NCI-H1694 treated with DMSO at 0.1 percent for 48 hours (cell line): ENCODE measurements around the gene SLAMF7.
"Not testable (repeated sequence)": the region's sequence is repeated elsewhere in the genome, so short reads cannot be mapped to it uniquely, and the experiment has no call there.

Source experiments
- DNase-seq: peaks from one replicate; lab custom pipeline; 2025; lab: John Stamatoyannopoulos, UW

The SLAMF7 gene

GRCh38 chr1:160739098-160739511 is at the start of gene SLAMF7:
SLAMF7 (plus strand) TSS chr1:160739247; CDS start chr1:160739302, 55 bp downstream.
- no peak for DNase-seq

- not testable (repeated sequence) for DNase-seq
These were observed 46.7 kb upstream of the SLAMF7 start for GRCh38 chr1:160692390-160692789.

GRCh38 chr1:160702100-160702499 is 36.9 kb upstream of the SLAMF7 start:
- DNase-seq = no peak

DNA sequence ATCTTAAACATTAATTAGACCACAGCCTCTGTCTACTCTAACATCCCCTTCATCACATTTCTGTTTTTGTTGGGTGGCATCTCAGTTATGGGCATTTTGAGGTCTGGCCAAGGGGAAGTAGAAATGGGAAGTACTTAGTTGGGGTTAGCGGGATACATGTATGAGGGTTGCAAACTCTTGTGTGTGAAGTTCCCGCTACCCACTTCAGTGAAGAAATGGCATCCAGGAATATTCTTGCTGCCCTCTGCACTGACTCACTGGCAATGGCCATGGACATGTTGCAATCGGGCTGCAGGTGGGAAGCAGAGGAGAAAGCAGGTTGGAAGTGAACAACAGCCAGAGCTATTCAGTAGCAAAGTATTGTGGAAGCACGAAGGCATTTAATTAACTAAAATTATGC is 34.8 kb upstream of the SLAMF7 start:
- no peak for DNase-seq

GRCh38 chr1:160705212-160705621 is 33.8 kb upstream of the SLAMF7 start:
- not testable (repeated sequence) for DNase-seq

DNA sequence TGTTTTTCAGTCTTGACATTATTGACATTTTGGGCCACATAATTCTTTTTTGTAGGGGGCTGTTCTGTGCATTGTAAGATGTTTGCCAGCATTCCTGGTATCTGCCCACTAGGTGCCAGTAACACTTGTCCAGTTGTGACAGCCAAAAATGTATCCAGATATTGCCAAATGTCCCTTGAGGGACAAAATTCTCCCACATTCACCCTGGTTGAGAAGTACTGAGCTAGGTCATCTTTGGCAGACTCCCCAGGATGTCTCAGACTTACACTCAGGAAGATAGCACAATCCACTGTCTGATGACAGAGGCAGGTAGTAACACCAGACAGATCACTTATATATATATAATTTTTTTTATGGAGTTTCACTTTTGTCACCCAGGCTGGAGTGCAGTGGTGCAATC is 33.3 kb upstream of the SLAMF7 start:
- no peak for DNase-seq

DNA sequence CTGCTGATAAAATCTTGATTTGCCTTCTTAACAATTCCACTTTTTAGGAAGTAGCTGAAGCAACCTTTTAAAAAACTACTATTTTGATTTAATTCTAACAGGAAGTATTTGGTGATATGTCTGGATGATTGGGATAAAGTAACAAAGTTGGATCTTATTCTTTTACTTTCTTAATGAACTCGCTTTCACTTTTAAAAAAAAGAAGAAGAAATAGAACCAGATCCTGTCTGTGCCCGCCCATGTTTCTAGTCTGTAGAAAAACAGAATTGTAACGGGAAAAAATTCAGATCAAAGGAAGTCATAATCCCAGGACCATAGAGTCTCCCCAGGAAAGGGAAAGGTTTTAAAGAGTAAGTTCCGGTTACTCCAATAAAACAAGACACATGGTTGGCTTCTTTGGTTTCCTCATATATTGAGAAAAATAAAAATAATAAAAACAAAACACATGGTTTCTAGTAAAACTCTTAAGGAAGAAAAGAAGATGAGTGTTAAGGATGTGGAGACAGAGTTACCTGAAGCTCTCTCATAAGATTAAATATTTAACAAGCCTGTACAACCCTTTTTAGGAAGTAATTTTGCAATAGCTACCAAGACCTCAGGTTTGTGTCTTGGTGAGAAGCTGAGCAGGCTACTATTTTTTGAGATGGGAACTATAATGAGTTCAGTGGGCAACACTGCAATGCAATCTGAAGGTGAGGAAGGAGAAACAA is 32.4 kb upstream of the SLAMF7 start:
- DNase-seq = no peak

GRCh38 chr1:160707236-160708064 is 31.6 kb upstream of the SLAMF7 start:
- DNase-seq = no peak

GRCh38 chr1:160708118-160708517 is 30.9 kb upstream of the SLAMF7 start:
- no peak for DNase-seq

DNA sequence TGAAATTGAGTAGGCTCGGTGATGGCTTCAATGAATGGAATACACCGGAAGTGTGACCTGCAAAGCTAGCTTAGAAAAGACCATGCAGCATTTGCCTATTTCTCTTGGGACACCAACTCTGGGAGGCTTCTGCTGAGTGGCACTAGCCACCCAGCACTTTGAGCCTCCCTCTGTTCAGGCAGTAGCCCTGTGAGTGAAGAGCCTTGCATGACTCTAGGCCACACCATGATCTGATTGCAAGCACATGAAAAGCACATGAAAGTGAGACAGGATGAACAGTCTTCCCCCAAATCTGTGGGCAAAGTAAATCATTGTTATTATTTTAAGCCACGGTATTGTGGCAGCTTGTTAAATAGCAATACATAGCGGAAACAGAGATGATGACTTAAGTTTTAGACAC is 30.2 kb upstream of the SLAMF7 start:
- no peak for DNase-seq

- DNase-seq = no peak
These were observed 29.3 kb upstream of the SLAMF7 start for GRCh38 chr1:160709715-160710114.

GRCh38 chr1:160710517-160711252 is 28.4 kb upstream of the SLAMF7 start:
- DNase-seq = no peak

- no peak for DNase-seq
These were observed 27.8 kb upstream of the SLAMF7 start for GRCh38 chr1:160711276-160711601.

DNA sequence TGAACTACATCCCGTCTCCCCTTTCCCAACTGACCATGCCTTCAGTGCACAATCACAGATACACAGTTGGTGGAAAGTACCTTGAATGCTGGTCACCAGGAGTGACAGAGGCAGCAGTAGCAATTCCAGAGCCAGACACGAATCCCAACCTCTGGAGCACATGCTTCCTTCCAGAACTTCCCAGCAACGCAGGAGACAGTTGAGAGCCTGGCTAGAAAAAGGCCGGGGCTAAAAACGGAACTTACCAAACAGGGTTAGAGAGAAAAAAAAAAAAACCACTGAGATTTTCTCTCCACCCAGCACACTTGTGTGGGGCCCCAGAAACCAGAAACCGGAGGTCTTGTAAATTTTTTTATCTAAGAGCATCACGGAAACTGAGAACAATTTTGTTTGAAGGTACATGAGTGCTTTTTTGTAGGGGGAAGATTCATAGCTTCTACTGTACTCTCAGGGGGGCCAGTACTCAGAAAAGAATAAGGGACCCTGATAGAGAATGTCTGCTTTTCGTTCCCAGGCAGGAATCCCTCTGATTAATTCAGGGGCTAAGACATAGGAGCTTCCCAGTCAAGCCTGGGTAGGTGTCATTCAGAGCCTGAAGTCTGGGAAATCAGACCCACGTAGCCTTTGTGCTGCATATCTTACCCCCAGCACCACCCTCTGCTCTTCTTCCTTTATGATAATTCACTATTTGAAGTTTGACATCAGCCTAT is 27.3 kb upstream of the SLAMF7 start, which contains the start of gene CD48:
Gene CD48, minus strand, starts transcription at position 221 of the 710 bp plus-strand sequence. Its CDS starts 59 bp downstream, at position 162.
- no peak for DNase-seq

DNA sequence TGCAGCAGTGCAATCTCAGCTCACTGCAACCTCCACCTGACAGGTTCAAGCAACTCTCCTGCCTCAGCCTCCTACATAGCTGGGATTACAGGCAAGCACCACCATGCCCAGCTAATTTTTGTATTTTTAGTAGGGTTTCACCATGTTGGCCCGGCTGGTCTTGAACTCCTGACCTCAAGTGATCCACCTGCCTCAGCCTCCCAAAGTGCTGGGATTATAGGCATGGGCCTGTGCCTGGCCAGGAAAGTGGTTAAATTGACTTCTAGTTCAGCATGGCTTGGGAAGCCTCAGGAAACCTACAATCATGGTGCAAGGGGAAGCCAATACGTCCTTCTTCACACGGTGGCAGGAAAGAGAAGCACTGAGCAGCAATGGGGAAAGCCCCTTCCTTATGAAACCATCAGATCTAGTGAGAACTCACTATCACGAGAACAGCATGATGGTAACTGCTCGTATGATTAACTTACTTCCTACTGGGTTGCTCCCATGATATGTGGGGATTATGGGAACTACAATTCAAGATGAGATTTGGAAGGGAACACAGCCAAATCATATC is 26.4 kb upstream of the SLAMF7 start:
- DNase-seq = not testable (repeated sequence)

GRCh38 chr1:160713161-160713560 is 25.9 kb upstream of the SLAMF7 start:
- no peak for DNase-seq

GRCh38 chr1:160714034-160714648 is 24.9 kb upstream of the SLAMF7 start:
- DNase-seq = not testable (repeated sequence)

GRCh38 chr1:160716013-160716412 is 23.0 kb upstream of the SLAMF7 start:
- DNase-seq = no peak

DNA sequence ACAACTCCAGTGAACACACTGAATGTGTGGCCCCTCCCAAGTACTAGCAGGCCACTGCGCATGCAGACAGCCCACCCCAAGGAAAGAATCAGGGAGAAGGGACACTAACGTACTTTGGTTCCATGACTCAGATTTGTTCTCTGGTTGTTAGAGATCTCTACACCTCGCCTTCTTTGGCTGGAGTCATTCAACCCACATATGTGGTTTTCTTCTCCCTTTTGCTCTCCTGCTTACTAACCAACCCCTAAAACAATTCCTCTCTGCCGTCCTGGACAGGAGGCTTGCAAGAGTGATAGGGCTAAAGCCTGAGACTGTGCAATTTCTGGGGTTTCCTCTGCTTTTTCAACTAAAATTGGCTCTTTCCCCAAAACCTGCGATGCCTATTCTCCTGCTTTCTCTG is 21.7 kb upstream of the SLAMF7 start:
- no peak for DNase-seq

GRCh38 chr1:160718210-160718609 is 20.8 kb upstream of the SLAMF7 start:
- no peak for DNase-seq
